ENCODE data around the gene TACC2. TPM values are rescaled to one million over a fixed set of nuclear protein-coding genes. Genes with fewer than 3 reads are reported as not detected.

TACC2 gene
- total RNA-seq, 4 donors from 2014 or later, result 31.0 to 52.5 (median 42.2) TPM

- Histone ChIP-seq H3K27me3 (no peaks in the 10 kb centered on the region), H3K4me3 (no peak overlapping the region), H3K9me3 (no peaks in the 10 kb centered on the region), H3K36me3 (peaks cover 0 to 38% (median 0%) of the 10 kb centered on the region in 3 donors), H3K4me1 (no peaks in the 10 kb centered on the region), H3K27ac (no peak overlapping the region)
- TF ChIP-seq EP300 (IDR thresholded peaks at IDR 0.05), result no peak
- TF ChIP-seq CTCF (IDR thresholded peaks at IDR 0.05), result no peak
- no peak for TF ChIP-seq POLR2A (IDR thresholded peaks at IDR 0.05)
- no peak for DNase-seq (ENCODE audit: low spot score in 2 of 2)
- WGBS, 2 donors, result 38 to 43% methylated on average over 2 of the region's 2 CpGs
Measured at GRCh38 chr10:121949049-121949448, 39.9 kb upstream of the TACC2 start.

GRCh38 chr10:121949451-121949850 is 39.5 kb upstream of the TACC2 start:
- no peaks in the 10 kb centered on the region for H3K9me3 ChIP-seq
- no peak overlapping the region for H3K4me3 ChIP-seq
- peaks cover 0 to 42% (median 0%) of the 10 kb centered on the region in 3 donors for H3K36me3 ChIP-seq
- WGBS, 2 donors, result 73% methylated on average over 3 of the region's 3 CpGs
- no peaks in the 10 kb centered on the region for H3K4me1 ChIP-seq
- no peak overlapping the region for H3K27ac ChIP-seq
- TF ChIP-seq POLR2A (IDR thresholded peaks at IDR 0.05) (no peak), CTCF (IDR thresholded peaks at IDR 0.05) (no peak), EP300 (IDR thresholded peaks at IDR 0.05) (no peak)
- no peaks in the 10 kb centered on the region for H3K27me3 ChIP-seq
- DNase-seq (ENCODE audit: low spot score in 2 of 2), result no peak

GRCh38 chr10:121952226-121952625 is 36.7 kb upstream of the TACC2 start:
- peaks cover 0 to 63% (median 0%) of the 10 kb centered on the region in 3 donors for H3K36me3 ChIP-seq
- no peak overlapping the region for H3K27ac ChIP-seq
- H3K4me3 ChIP-seq, result no peak overlapping the region
- TF ChIP-seq CTCF (IDR thresholded peaks at IDR 0.05) (no peak), EP300 (IDR thresholded peaks at IDR 0.05) (no peak), POLR2A (IDR thresholded peaks at IDR 0.05) (no peak)
- no peaks in the 10 kb centered on the region for H3K9me3 ChIP-seq
- 95 to 99% methylated on average over 5 of the region's 5 CpGs for WGBS, 2 donors
- no peaks in the 10 kb centered on the region for H3K27me3 ChIP-seq
- DNase-seq (ENCODE audit: low spot score in 2 of 2), result no peak
- H3K4me1 ChIP-seq, result no peaks in the 10 kb centered on the region

- Histone ChIP-seq H3K27me3 (no peaks in the 10 kb centered on the region), H3K27ac (no peak overlapping the region), H3K36me3 (peaks cover 0 to 76% (median 4%) of the 10 kb centered on the region in 3 donors), H3K9me3 (no peaks in the 10 kb centered on the region), H3K4me1 (no peaks in the 10 kb centered on the region), H3K4me3 (no peak overlapping the region)
- DNase-seq (ENCODE audit: low spot score in 2 of 2), result no peak
- WGBS, 2 donors, result 78 to 86% methylated on average over 7 of the region's 7 CpGs
- TF ChIP-seq EP300 (IDR thresholded peaks at IDR 0.05) (no peak), POLR2A (IDR thresholded peaks at IDR 0.05) (no peak), CTCF (IDR thresholded peaks at IDR 0.05) (no peak)
Measured at GRCh38 chr10:121956111-121957061, 32.6 kb upstream of the TACC2 start.

- no peak for DNase-seq (ENCODE audit: low spot score in 2 of 2)
- no peaks in the 10 kb centered on the region for H3K4me1 ChIP-seq
- no peaks in the 10 kb centered on the region for H3K9me3 ChIP-seq
- no peak overlapping the region for H3K4me3 ChIP-seq
- peaks cover 0 to 73% (median 4%) of the 10 kb centered on the region in 3 donors for H3K36me3 ChIP-seq
- H3K27me3 ChIP-seq, result no peaks in the 10 kb centered on the region
- no peak overlapping the region for H3K27ac ChIP-seq
- WGBS, 2 donors, result 84 to 87% methylated on average over 3 of the region's 3 CpGs
- TF ChIP-seq EP300 (IDR thresholded peaks at IDR 0.05) (no peak), CTCF (IDR thresholded peaks at IDR 0.05) (no peak), POLR2A (IDR thresholded peaks at IDR 0.05) (no peak)
Measured at GRCh38 chr10:121959671-121960070, 29.3 kb upstream of the TACC2 start.

All from tibial nerve (tissue), 4 donors.